GM23248 (cell line): ENCODE data around the gene LYST. TPM values are rescaled to one million over a fixed set of nuclear protein-coding genes. Genes with fewer than 3 reads are reported as not detected.
A peak's percentile ranks its signal among the peaks of the same experiment; 100 is the strongest.

Experiments used
- DNase-seq: peaks from one replicate; pipeline ENCODE4 v3.0.0-alpha.2; 2015
- H2AFZ ChIP-seq: fragments of 200-600 bp; sonication (generic); 2 replicates; pipeline ENCODE4 v1.6.1; 2016; ENCODE audit warnings: antibody characterized with exemption
- H3F3A ChIP-seq: fragments of 200-600 bp; sonication (generic); 2 replicates; pipeline ENCODE4 v1.6.1; 2016; ENCODE audit warnings: mild to moderate bottlenecking, antibody characterized with exemption, mixed run types; ENCODE audit not compliant: insufficient read depth
- H3K27ac ChIP-seq: fragments of 200-600 bp; sonication (generic); 2 replicates; pipeline ENCODE4 v1.5.1; 2016; ENCODE audit warnings: mild to moderate bottlenecking
- H3K27me3 ChIP-seq: fragments of 200-600 bp; sonication (generic); replicated peaks from 2 replicates; pipeline ENCODE4 v1.6.1; 2016; ENCODE audit warnings: mild to moderate bottlenecking; ENCODE audit not compliant: insufficient read depth
- H3K36me3 ChIP-seq: fragments of 200-600 bp; sonication (generic); 2 replicates; pipeline ENCODE4 v1.6.1; 2016; ENCODE audit warnings: low read depth, mild to moderate bottlenecking
- H3K4me1 ChIP-seq: fragments of 200-600 bp; sonication (generic); 2 replicates; pipeline ENCODE4 v1.6.1; 2016; ENCODE audit warnings: mild to moderate bottlenecking; ENCODE audit not compliant: insufficient read depth
- H3K4me2 ChIP-seq: fragments of 200-600 bp; sonication (generic); one replicate; pipeline ENCODE4 v1.6.1; 2016; ENCODE audit warnings: mild to moderate bottlenecking; ENCODE audit not compliant: unreplicated experiment
- H3K4me3 ChIP-seq: fragments of 200-600 bp; sonication (generic); 2 replicates; pipeline ENCODE4 v1.5.1; 2016; ENCODE audit warnings: mild to moderate bottlenecking
- H3K79me2 ChIP-seq: fragments of 200-600 bp; sonication (generic); 2 replicates; pipeline ENCODE4 v1.6.1; 2016; ENCODE audit warnings: mild to moderate bottlenecking; ENCODE audit not compliant: insufficient read depth
- H3K9ac ChIP-seq: fragments of 200-600 bp; sonication (generic); 2 replicates; pipeline ENCODE4 v1.6.1; 2016; ENCODE audit warnings: mild to moderate bottlenecking
- H3K9me2 ChIP-seq: fragments of 200-600 bp; sonication (generic); 2 replicates; pipeline ENCODE4 v1.6.1; 2016; ENCODE audit warnings: mixed run types, mild to moderate bottlenecking, moderate library complexity; ENCODE audit not compliant: insufficient read depth
- H3K9me3 ChIP-seq: fragments of 200-600 bp; sonication (generic); one replicate; pipeline ENCODE4 v1.6.1; 2017; ENCODE audit warnings: low read depth
- H4K20me1 ChIP-seq: fragments of 200-600 bp; sonication (generic); 2 replicates; pipeline ENCODE4 v1.6.0; 2016; ENCODE audit not compliant: insufficient read depth
- EZH2 ChIP-seq: fragments of 200-600 bp; sonication (generic); IDR thresholded peaks from 2 replicates; pipeline ENCODE4 v1.6.1; 2018; ENCODE audit warnings: antibody characterized with exemption, mild to moderate bottlenecking; ENCODE audit not compliant: insufficient read depth, poor library complexity, severe bottlenecking
- EZH2phosphoT487 ChIP-seq: fragments of 200-600 bp; sonication (generic); IDR thresholded peaks from 2 replicates; pipeline ENCODE4 v1.6.1; 2018; ENCODE audit warnings: antibody characterized with exemption, moderate library complexity, mild to moderate bottlenecking, low read depth; ENCODE audit not compliant: insufficient read depth
- WGBS, 2 experiments: methylation state at CpG; one replicate each; pipeline ENCODE4 v1.1.6; 2015 to 2017; ENCODE audit warnings: low lambda C conversion rate in 2 of 2, low coverage in 1 of 2; ENCODE audit errors: missing lambda C conversion rate in 2 of 2; 5-methylcytosine and 5-hydroxymethylcytosine counted together
- in situ Hi-C: fragments of 300-500 bp; cut with MboI; formaldehyde crosslinking; loops from 2 replicates; pipeline ENCODE4 v1.15.0; 2020
- polyA plus RNA-seq: library from polyadenylated mRNA; unstranded; fragments of >200 nt; fragmentation: Nextera tagmentation; extraction: Ambion mirVana; gene quantifications from 2 replicates; pipeline ENCODE4 v1.2.1, GENCODE V29; 2016
- total RNA-seq: library from RNA; depleted of rRNA; stranded (reverse); fragments of >200 nt; shearing (Covaris generic); gene quantifications from 2 replicates; pipeline ENCODE4 v1.2.3, GENCODE V29; 2014

Gene LYST
- total and polyA plus RNA-seq, 2 experiments from 2014 or later: 5.1 to 9.0 TPM

GRCh38 chr1:235783148-235783776, 83.4 kb downstream of the LYST start:
- no peak overlapping the region for H3K9ac ChIP-seq
- no peaks in the 10 kb centered on the region for H3K36me3 ChIP-seq
- in situ Hi-C loops: no loop called here
- WGBS, 2 experiments: 17 to 19% methylated on average over 8 of the region's 8 CpGs
- no peaks in the 10 kb centered on the region for H3K9me2 ChIP-seq
- H3K4me2 ChIP-seq: peak overlapping the region; percentile 41
- H3K4me1 ChIP-seq: peaks cover 15% of the 10 kb centered on the region
- peak overlapping the region; percentile 9; the same call in 1 of the 2 replicates for H3K27ac ChIP-seq
- no peaks in the 10 kb centered on the region for H3F3A ChIP-seq
- H2AFZ ChIP-seq: peak overlapping the region; percentile 51
- peak; percentile 73 for DNase-seq
- no peaks in the 10 kb centered on the region for H3K9me3 ChIP-seq
- TF ChIP-seq EZH2 (no peak), EZH2phosphoT487 (no peak)
- H3K4me3 ChIP-seq: no peak overlapping the region
- H4K20me1 ChIP-seq: no peaks in the 10 kb centered on the region
- no peaks in the 10 kb centered on the region for H3K27me3 ChIP-seq
- H3K79me2 ChIP-seq: no peaks in the 10 kb centered on the region

GRCh38 chr1:235782601-235783000, 84.1 kb downstream of the LYST start:
- H3K9me2 ChIP-seq: no peaks in the 10 kb centered on the region
- peak overlapping the region; percentile 9; the same call in 1 of the 2 replicates for H3K27ac ChIP-seq
- no peaks in the 10 kb centered on the region for H3F3A ChIP-seq
- H3K4me3 ChIP-seq: no peak overlapping the region
- no peaks in the 10 kb centered on the region for H4K20me1 ChIP-seq
- no peaks in the 10 kb centered on the region for H3K36me3 ChIP-seq
- H3K9me3 ChIP-seq: no peaks in the 10 kb centered on the region
- no peaks in the 10 kb centered on the region for H3K79me2 ChIP-seq
- DNase-seq: peak; percentile 8
- in situ Hi-C loops: no loop called here
- H3K4me1 ChIP-seq: peaks cover 15% of the 10 kb centered on the region
- 100% methylated on average over 2 of the region's 2 CpGs for WGBS, 2 experiments
- H2AFZ ChIP-seq: peak overlapping the region; percentile 51
- no peaks in the 10 kb centered on the region for H3K27me3 ChIP-seq
- peak overlapping the region; percentile 40 for H3K4me2 ChIP-seq
- no peak for TF ChIP-seq EZH2phosphoT487
- TF ChIP-seq EZH2: no peak
- no peak overlapping the region for H3K9ac ChIP-seq

GRCh38 chr1:235781807-235782206, 84.9 kb downstream of the LYST start:
- H3K4me3 ChIP-seq: no peak overlapping the region
- DNase-seq: peak; percentile 4
- no peaks in the 10 kb centered on the region for H3K9me3 ChIP-seq
- no peaks in the 10 kb centered on the region for H3K27me3 ChIP-seq
- no peaks in the 10 kb centered on the region for H3F3A ChIP-seq
- TF ChIP-seq EZH2: no peak
- TF ChIP-seq EZH2phosphoT487: no peak
- no peaks in the 10 kb centered on the region for H3K36me3 ChIP-seq
- H3K79me2 ChIP-seq: no peaks in the 10 kb centered on the region
- H3K9me2 ChIP-seq: no peaks in the 10 kb centered on the region
- no peak overlapping the region for H3K9ac ChIP-seq
- H4K20me1 ChIP-seq: no peaks in the 10 kb centered on the region
- in situ Hi-C loops: no loop called here
- no peak overlapping the region for H3K4me2 ChIP-seq
- H3K27ac ChIP-seq: no peak overlapping the region
- WGBS, 2 experiments: 58 to 60% methylated on average over 2 of the region's 2 CpGs
- no peak overlapping the region for H2AFZ ChIP-seq
- H3K4me1 ChIP-seq: peaks cover 21% of the 10 kb centered on the region

- no peaks in the 10 kb centered on the region for H3K9me2 ChIP-seq
- no peaks in the 10 kb centered on the region for H4K20me1 ChIP-seq
- no peaks in the 10 kb centered on the region for H3F3A ChIP-seq
- H3K4me3 ChIP-seq: no peak overlapping the region
- WGBS, 2 experiments: 98 to 100% methylated on average over 2 of the region's 2 CpGs
- H3K4me1 ChIP-seq: peaks cover 30% of the 10 kb centered on the region
- no peaks in the 10 kb centered on the region for H3K27me3 ChIP-seq
- no peaks in the 10 kb centered on the region for H3K9me3 ChIP-seq
- H3K9ac ChIP-seq: no peak overlapping the region
- H3K79me2 ChIP-seq: no peaks in the 10 kb centered on the region
- DNase-seq: no peak
- in situ Hi-C loops: no loop called here
- no peak overlapping the region for H3K4me2 ChIP-seq
- TF ChIP-seq EZH2 (no peak), EZH2phosphoT487 (no peak)
- H2AFZ ChIP-seq: no peak overlapping the region
- no peaks in the 10 kb centered on the region for H3K36me3 ChIP-seq
- H3K27ac ChIP-seq: no peak overlapping the region
Measured at GRCh38 chr1:235779770-235780169, 86.9 kb downstream of the LYST start.

- no peaks in the 10 kb centered on the region for H3K36me3 ChIP-seq
- no peaks in the 10 kb centered on the region for H4K20me1 ChIP-seq
- no peaks in the 10 kb centered on the region for H3F3A ChIP-seq
- H3K4me1 ChIP-seq: peaks cover 15% of the 10 kb centered on the region
- H3K9me2 ChIP-seq: no peaks in the 10 kb centered on the region
- no peak for TF ChIP-seq EZH2phosphoT487
- TF ChIP-seq EZH2: no peak
- H3K4me2 ChIP-seq: no peak overlapping the region
- no peaks in the 10 kb centered on the region for H3K27me3 ChIP-seq
- 28% methylated on average over 3 of the region's 3 CpGs for WGBS, 2 experiments
- H3K79me2 ChIP-seq: no peaks in the 10 kb centered on the region
- no peak overlapping the region for H3K27ac ChIP-seq
- H3K4me3 ChIP-seq: no peak overlapping the region
- peak; percentile 58 for DNase-seq
- in situ Hi-C loops: no loop called here
- no peak overlapping the region for H2AFZ ChIP-seq
- H3K9me3 ChIP-seq: no peaks in the 10 kb centered on the region
- H3K9ac ChIP-seq: no peak overlapping the region
Measured at GRCh38 chr1:235776396-235776795, 90.3 kb downstream of the LYST start.
